Muscle layer of duodenum (tissue), 2 donors: ENCODE data around the gene SLX4IP.
A peak's percentile ranks its signal among the peaks of the same experiment; 100 is the strongest.

Experiments
- H3K27ac ChIP-seq: one replicate; pipeline ENCODE4 v1.7.0; 2013; ENCODE audit warnings: mild to moderate bottlenecking, low read length
- H3K27me3 ChIP-seq: one replicate; pipeline ENCODE4 v1.7.0; 2013; ENCODE audit warnings: low read depth, mild to moderate bottlenecking, control low read depth, low read length
- H3K36me3 ChIP-seq, 2 donors: one replicate each; pipeline ENCODE4 v1.7.0; 2013; ENCODE audit warnings: low read length in 2 of 2, control low read depth in 1 of 2, mild to moderate bottlenecking in 1 of 2; ENCODE audit not compliant: insufficient read depth in 2 of 2, control insufficient read depth in 1 of 2
- H3K4me1 ChIP-seq, 2 donors: one replicate each; pipeline ENCODE4 v1.7.0; 2013; ENCODE audit warnings: low read length in 2 of 2, mild to moderate bottlenecking in 2 of 2, control low read depth in 1 of 2, moderate library complexity in 1 of 2; ENCODE audit not compliant: insufficient read depth in 2 of 2, control insufficient read depth in 1 of 2
- H3K4me3 ChIP-seq, 2 donors: one replicate each; pipeline ENCODE4 v1.7.0; 2013; ENCODE audit warnings: low read length in 2 of 2, low read depth in 1 of 2, mild to moderate bottlenecking in 1 of 2
- H3K9me3 ChIP-seq, 2 donors: one replicate each; pipeline ENCODE4 v1.7.0; 2013; ENCODE audit warnings: low read length in 2 of 2, control low read depth in 1 of 2, mild to moderate bottlenecking in 1 of 2; ENCODE audit not compliant: control insufficient read depth in 1 of 2
- donor health status: healthy.

The SLX4IP gene

GRCh38 chr20:10501402-10501801 lies 66.3 kb downstream of the SLX4IP start:
- Histone ChIP-seq H3K36me3 (no peaks in the 10 kb centered on the region), H3K27me3 (no peaks in the 10 kb centered on the region), H3K4me3 (no peak overlapping the region), H3K9me3 (no peaks in the 10 kb centered on the region), H3K27ac (peak overlapping the region; percentile 33), H3K4me1 (peaks cover 0 to 17% of the 10 kb centered on the region in 2 donors)

GRCh38 chr20:10502098-10502526 lies 67.0 kb downstream of the SLX4IP start:
- Histone ChIP-seq H3K4me1 (peaks cover 0 to 19% of the 10 kb centered on the region in 2 donors), H3K27ac (peak overlapping the region; percentile 33), H3K27me3 (no peaks in the 10 kb centered on the region), H3K4me3 (no peak overlapping the region), H3K9me3 (no peaks in the 10 kb centered on the region), H3K36me3 (no peaks in the 10 kb centered on the region)

DNA sequence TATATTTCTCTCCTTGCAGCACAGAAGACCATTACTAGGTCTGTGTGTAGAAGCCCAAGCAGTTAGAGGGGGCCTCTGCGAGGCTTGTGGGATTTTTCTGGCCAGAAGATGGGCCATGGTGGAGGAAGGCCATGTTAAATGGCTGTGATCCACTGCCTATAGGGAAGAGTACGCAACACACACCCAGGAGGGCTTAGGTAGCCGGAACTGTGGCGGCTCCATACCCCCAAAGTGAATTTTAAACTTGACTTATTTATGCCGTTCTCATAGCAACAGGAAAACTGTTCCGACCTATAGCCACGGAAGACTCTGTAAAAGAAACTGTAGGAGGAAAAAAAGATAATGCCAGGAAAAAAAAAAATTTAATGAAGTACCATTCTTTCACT lies 69.5 kb downstream of the SLX4IP start:
- H3K4me3 ChIP-seq: no peak overlapping the region
- H3K27ac ChIP-seq: no peak overlapping the region
- H3K9me3 ChIP-seq: no peaks in the 10 kb centered on the region
- peaks cover 0 to 36% of the 10 kb centered on the region in 2 donors for H3K4me1 ChIP-seq
- no peaks in the 10 kb centered on the region for H3K27me3 ChIP-seq
- no peaks in the 10 kb centered on the region for H3K36me3 ChIP-seq

DNA sequence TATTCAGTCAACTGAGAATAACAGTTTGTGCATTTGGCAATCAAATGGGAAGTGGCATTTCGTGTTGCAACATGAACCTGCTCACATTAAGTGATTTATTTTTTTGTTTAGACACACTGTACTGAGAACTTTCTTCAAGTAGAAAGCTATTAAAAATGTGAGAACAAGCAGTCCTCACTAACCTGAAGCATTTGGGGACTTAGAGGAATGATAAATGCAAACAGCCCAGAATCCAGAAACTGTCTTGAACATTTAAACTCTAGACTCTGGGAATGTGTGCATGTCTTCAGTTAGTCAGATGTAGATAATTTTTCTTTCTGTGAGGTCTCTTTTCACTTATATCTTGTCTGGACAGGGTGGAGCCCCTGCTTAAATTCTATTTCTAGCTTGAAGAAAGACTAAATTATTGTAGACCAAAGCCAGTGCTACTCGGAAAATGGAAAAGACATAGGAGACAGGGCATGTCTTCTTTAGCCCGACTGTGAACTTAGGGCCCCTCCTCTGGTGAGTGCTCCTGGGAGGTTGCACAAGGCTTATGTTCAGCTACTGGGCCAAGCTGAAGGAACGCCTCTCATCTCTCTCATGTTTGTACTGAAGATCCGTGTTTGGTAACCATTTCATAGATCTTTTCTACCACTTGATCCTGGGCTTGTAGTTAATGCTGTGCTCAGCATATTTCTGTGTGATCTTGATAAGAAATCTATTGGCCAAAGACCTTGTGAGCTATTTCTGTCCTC lies 70.1 kb downstream of the SLX4IP start:
- H3K4me1 ChIP-seq: peaks cover 0 to 36% of the 10 kb centered on the region in 2 donors
- no peaks in the 10 kb centered on the region for H3K9me3 ChIP-seq
- no peaks in the 10 kb centered on the region for H3K36me3 ChIP-seq
- H3K4me3 ChIP-seq: no peak overlapping the region
- H3K27ac ChIP-seq: no peak overlapping the region
- no peaks in the 10 kb centered on the region for H3K27me3 ChIP-seq

GRCh38 chr20:10505827-10506226 lies 70.7 kb downstream of the SLX4IP start:
- peaks cover 0 to 36% of the 10 kb centered on the region in 2 donors for H3K4me1 ChIP-seq
- H3K36me3 ChIP-seq: no peaks in the 10 kb centered on the region
- H3K27me3 ChIP-seq: no peaks in the 10 kb centered on the region
- H3K27ac ChIP-seq: no peak overlapping the region
- H3K4me3 ChIP-seq: no peak overlapping the region
- no peaks in the 10 kb centered on the region for H3K9me3 ChIP-seq

DNA sequence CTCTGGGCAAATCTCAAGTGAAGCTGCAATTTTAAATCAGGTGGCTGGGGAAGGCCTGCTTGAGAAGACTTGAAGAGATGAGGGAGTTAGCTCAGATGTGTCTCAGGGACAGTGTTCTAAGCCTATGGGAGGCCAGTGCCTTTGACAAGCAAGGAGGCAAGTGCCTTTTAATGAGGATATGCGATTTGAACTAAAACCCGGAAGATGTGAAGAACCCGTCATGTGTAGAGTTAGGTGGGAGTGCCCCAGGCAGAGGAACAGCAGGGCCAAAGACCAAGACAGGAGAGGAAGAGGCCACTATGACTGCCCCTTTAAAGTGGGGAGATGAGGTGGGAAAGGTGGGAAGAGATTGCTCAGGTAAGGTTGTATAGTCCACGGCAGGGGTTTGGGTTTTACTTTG lies 71.9 kb downstream of the SLX4IP start:
- Histone ChIP-seq H3K4me3 (no peak overlapping the region), H3K27ac (no peak overlapping the region), H3K9me3 (no peaks in the 10 kb centered on the region), H3K27me3 (no peaks in the 10 kb centered on the region), H3K36me3 (peaks cover 0 to 4% of the 10 kb centered on the region in 2 donors), H3K4me1 (peaks cover 11 to 48% of the 10 kb centered on the region in 2 donors)

- H3K9me3 ChIP-seq: no peaks in the 10 kb centered on the region
- H3K27me3 ChIP-seq: no peaks in the 10 kb centered on the region
- H3K27ac ChIP-seq: no peak overlapping the region
- H3K4me1 ChIP-seq: peaks cover 12 to 50% of the 10 kb centered on the region in 2 donors
- peaks cover 0 to 5% of the 10 kb centered on the region in 2 donors for H3K36me3 ChIP-seq
- no peak overlapping the region for H3K4me3 ChIP-seq
Measured at GRCh38 chr20:10508060-10508459, 73.0 kb downstream of the SLX4IP start.

DNA sequence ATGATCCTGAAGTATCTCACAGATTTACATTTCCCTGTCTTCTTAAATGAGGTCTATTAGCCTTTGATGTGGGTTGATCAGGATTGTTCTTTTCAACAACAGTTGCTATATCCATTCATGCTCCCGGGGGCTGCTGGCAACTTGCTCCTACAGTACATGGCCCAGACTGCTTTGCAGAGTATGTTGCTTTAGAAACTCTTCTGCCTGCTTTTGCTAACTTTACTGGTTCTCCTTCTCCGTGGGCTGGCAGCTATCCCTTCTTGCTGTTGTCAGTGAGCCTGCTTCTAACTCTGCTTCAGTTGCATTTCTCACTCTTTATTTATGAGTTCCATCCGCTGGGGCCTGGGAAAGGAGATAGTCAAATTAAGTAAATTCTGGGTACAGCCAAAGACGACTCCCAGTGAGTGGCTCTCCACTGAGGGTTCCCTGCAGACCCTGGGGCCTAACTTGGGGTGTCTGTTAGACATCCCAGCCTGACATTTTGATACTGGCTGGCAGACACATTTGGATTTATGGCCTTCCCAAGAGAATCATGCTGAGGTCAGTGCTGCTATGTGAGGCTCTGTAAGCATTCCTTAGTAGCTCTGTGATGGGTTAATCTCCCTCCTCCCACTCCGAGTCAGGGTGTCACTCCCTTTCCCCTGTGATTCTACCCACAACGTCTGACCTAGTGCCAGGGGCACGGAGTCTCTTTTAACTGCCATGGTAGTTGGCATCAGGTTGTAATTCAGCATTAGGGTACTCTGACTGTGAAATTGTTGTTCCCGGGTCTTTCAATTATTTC lies 73.6 kb downstream of the SLX4IP start:
- Histone ChIP-seq H3K4me3 (no peak overlapping the region), H3K4me1 (peaks cover 12 to 50% of the 10 kb centered on the region in 2 donors), H3K9me3 (no peaks in the 10 kb centered on the region), H3K27me3 (no peaks in the 10 kb centered on the region), H3K27ac (peak overlapping the region; percentile 30), H3K36me3 (peaks cover 0 to 5% of the 10 kb centered on the region in 2 donors)

DNA sequence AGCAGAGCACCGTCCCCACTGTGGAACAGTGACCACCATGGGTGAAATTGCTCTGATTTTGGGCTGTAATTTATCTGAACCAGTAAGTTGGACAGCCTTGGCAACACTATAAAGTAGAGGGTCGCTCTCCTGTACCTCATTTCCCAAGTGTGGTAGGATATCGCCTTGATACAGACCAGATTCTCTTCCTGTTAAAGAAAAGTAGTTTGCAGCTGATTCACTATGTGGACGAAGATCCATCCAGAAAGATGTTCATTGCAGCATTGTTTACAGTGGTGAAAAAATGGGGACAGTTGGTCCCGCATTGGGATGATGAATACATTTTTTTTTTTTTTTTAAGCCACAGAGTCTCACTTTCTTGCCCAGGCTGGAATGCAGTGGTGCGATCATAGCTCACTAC lies 74.3 kb downstream of the SLX4IP start:
- Histone ChIP-seq H3K4me3 (no peak overlapping the region), H3K36me3 (peaks cover 0 to 5% of the 10 kb centered on the region in 2 donors), H3K27ac (no peak overlapping the region), H3K9me3 (no peaks in the 10 kb centered on the region), H3K4me1 (peaks cover 12 to 49% of the 10 kb centered on the region in 2 donors), H3K27me3 (no peaks in the 10 kb centered on the region)

GRCh38 chr20:10510216-10510615 lies 75.1 kb downstream of the SLX4IP start:
- peaks cover 12 to 42% of the 10 kb centered on the region in 2 donors for H3K4me1 ChIP-seq
- no peak overlapping the region for H3K27ac ChIP-seq
- no peaks in the 10 kb centered on the region for H3K27me3 ChIP-seq
- H3K36me3 ChIP-seq: peaks cover 0 to 5% of the 10 kb centered on the region in 2 donors
- H3K9me3 ChIP-seq: no peaks in the 10 kb centered on the region
- no peak overlapping the region for H3K4me3 ChIP-seq

DNA sequence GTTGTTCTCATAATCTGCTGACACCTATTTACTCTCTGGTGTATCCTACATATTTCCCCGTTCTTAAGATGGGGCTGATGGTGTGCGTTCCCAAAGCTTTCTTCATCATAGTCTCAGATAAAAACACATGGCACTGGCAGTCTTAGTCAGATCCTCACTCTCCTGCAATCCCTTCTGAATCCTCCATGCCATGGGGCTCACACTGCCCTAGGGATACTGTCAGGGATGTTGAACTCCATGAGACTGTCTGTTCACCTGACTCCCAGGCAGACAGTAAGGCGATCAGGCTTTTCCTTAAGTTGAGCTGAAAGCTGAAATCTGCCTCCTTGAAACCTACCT lies 76.0 kb downstream of the SLX4IP start:
- Histone ChIP-seq H3K36me3 (peaks cover 0 to 5% of the 10 kb centered on the region in 2 donors), H3K9me3 (no peaks in the 10 kb centered on the region), H3K4me3 (no peak overlapping the region), H3K27ac (peak overlapping the region; percentile 37), H3K27me3 (no peaks in the 10 kb centered on the region), H3K4me1 (peaks cover 12 to 35% of the 10 kb centered on the region in 2 donors)
